ENCODE measurements around the gene BPHL. TPM values are rescaled to one million over a fixed set of nuclear protein-coding genes. Genes with fewer than 3 reads are reported as not detected.

Gene BPHL
- total and polyA plus RNA-seq, 2 experiments from 2014 or later, result 22.8 to 45.5 TPM

GRCh38 chr6:3094815-3095214, 23.7 kb upstream of the BPHL start (continued):
- TF ChIP-seq, protein P1, sequence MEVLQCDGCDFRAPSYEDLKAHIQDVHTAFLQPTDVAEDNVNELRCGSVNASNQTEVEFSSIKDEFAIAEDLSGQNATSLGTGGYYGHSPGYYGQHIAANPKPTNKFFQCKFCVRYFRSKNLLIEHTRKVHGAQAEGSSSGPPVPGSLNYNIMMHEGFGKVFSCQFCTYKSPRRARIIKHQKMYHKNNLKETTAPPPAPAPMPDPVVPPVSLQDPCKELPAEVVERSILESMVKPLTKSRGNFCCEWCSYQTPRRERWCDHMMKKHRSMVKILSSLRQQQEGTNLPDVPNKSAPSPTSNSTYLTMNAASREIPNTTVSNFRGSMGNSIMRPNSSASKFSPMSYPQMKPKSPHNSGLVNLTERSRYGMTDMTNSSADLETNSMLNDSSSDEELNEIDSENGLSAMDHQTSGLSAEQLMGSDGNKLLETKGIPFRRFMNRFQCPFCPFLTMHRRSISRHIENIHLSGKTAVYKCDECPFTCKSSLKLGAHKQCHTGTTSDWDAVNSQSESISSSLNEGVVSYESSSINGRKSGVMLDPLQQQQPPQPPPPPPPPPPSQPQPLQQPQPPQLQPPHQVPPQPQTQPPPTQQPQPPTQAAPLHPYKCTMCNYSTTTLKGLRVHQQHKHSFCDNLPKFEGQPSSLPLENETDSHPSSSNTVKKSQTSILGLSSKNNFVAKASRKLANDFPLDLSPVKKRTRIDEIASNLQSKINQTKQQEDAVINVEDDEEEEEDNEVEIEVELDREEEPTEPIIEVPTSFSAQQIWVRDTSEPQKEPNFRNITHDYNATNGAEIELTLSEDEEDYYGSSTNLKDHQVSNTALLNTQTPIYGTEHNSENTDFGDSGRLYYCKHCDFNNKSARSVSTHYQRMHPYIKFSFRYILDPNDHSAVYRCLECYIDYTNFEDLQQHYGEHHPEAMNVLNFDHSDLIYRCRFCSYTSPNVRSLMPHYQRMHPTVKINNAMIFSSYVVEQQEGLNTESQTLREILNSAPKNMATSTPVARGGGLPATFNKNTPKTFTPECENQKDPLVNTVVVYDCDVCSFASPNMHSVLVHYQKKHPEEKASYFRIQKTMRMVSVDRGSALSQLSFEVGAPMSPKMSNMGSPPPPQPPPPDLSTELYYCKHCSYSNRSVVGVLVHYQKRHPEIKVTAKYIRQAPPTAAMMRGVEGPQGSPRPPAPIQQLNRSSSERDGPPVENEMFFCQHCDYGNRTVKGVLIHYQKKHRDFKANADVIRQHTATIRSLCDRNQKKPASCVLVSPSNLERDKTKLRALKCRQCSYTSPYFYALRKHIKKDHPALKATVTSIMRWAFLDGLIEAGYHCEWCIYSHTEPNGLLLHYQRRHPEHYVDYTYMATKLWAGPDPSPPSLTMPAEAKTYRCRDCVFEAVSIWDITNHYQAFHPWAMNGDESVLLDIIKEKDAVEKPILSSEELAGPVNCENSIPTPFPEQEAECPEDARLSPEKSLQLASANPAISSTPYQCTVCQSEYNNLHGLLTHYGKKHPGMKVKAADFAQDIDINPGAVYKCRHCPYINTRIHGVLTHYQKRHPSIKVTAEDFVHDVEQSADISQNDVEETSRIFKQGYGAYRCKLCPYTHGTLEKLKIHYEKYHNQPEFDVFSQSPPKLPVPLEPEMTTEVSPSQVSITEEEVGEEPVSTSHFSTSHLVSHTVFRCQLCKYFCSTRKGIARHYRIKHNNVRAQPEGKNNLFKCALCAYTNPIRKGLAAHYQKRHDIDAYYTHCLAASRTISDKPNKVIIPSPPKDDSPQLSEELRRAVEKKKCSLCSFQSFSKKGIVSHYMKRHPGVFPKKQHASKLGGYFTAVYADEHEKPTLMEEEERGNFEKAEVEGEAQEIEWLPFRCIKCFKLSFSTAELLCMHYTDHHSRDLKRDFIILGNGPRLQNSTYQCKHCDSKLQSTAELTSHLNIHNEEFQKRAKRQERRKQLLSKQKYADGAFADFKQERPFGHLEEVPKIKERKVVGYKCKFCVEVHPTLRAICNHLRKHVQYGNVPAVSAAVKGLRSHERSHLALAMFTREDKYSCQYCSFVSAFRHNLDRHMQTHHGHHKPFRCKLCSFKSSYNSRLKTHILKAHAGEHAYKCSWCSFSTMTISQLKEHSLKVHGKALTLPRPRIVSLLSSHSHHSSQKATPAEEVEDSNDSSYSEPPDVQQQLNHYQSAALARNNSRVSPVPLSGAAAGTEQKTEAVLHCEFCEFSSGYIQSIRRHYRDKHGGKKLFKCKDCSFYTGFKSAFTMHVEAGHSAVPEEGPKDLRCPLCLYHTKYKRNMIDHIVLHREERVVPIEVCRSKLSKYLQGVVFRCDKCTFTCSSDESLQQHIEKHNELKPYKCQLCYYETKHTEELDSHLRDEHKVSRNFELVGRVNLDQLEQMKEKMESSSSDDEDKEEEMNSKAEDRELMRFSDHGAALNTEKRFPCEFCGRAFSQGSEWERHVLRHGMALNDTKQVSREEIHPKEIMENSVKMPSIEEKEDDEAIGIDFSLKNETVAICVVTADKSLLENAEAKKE (CRISPR knock-in tag; IDR thresholded peaks at IDR 0.05), result no peak
- TF ChIP-seq JUNB (IDR thresholded peaks at IDR 0.05; ENCODE audit: unreplicated experiment) (no peak), ZNF331 (CRISPR knock-in tag; IDR thresholded peaks at IDR 0.05; ENCODE audit: low read depth) (no peak), POLR2AphosphoS5 (IDR thresholded peaks at IDR 0.05; ENCODE audit: low read depth) (no peak), ZNF114 (CRISPR knock-in tag; IDR thresholded peaks at IDR 0.05) (no peak), EZH2phosphoT487 (IDR thresholded peaks at IDR 0.05; ENCODE audit: unreplicated experiment) (no peak)
- TF ChIP-seq, protein P2, sequence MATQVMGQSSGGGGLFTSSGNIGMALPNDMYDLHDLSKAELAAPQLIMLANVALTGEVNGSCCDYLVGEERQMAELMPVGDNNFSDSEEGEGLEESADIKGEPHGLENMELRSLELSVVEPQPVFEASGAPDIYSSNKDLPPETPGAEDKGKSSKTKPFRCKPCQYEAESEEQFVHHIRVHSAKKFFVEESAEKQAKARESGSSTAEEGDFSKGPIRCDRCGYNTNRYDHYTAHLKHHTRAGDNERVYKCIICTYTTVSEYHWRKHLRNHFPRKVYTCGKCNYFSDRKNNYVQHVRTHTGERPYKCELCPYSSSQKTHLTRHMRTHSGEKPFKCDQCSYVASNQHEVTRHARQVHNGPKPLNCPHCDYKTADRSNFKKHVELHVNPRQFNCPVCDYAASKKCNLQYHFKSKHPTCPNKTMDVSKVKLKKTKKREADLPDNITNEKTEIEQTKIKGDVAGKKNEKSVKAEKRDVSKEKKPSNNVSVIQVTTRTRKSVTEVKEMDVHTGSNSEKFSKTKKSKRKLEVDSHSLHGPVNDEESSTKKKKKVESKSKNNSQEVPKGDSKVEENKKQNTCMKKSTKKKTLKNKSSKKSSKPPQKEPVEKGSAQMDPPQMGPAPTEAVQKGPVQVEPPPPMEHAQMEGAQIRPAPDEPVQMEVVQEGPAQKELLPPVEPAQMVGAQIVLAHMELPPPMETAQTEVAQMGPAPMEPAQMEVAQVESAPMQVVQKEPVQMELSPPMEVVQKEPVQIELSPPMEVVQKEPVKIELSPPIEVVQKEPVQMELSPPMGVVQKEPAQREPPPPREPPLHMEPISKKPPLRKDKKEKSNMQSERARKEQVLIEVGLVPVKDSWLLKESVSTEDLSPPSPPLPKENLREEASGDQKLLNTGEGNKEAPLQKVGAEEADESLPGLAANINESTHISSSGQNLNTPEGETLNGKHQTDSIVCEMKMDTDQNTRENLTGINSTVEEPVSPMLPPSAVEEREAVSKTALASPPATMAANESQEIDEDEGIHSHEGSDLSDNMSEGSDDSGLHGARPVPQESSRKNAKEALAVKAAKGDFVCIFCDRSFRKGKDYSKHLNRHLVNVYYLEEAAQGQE (IDR thresholded peaks at IDR 0.05; ENCODE audit: unreplicated experiment), result no peak
